NCI-H128 (cell line): ENCODE results near the gene GSTP1.
"Not testable (repeated sequence)": the region's sequence is repeated elsewhere in the genome, so short reads cannot be mapped to it uniquely, and the experiment has no call there.

Source experiments
- DNase-seq: peaks from one replicate; lab custom pipeline; 2025; ENCODE audit not compliant: unreplicated experiment; lab: John Stamatoyannopoulos, UW

GSTP1 gene

DNA sequence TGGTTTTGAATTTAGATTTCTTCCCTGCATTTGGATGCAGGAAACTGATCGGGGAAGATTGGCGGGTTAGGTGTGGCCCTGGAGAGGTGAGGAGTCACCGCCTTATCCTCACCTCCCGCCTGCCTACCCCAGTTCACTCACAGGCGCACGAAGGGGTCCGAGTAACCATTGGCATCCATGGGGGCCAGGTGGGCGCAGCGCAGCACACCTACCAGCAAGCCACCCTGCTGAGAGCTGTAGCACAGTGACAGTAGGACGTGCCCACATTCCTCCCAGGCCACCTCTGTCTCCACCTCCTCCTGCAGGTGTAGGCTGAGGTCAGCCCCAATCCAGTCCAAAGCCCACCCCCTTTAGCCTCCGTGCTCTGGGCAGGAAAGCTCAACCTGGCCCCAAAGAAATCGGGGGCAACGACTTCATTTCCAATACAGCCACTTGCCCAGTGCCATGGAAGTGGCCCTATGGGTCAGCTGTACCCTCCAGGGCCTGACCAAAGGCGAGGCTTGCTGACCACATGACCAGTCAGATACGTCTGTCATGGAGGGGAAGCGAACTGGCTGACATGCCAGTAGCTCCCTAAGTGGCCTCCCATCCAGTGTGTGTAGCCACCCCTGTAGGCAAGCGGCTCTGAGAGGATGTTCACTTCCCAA, 29.8 kb downstream of the GSTP1 start:
- DNase-seq: no peak

DNA sequence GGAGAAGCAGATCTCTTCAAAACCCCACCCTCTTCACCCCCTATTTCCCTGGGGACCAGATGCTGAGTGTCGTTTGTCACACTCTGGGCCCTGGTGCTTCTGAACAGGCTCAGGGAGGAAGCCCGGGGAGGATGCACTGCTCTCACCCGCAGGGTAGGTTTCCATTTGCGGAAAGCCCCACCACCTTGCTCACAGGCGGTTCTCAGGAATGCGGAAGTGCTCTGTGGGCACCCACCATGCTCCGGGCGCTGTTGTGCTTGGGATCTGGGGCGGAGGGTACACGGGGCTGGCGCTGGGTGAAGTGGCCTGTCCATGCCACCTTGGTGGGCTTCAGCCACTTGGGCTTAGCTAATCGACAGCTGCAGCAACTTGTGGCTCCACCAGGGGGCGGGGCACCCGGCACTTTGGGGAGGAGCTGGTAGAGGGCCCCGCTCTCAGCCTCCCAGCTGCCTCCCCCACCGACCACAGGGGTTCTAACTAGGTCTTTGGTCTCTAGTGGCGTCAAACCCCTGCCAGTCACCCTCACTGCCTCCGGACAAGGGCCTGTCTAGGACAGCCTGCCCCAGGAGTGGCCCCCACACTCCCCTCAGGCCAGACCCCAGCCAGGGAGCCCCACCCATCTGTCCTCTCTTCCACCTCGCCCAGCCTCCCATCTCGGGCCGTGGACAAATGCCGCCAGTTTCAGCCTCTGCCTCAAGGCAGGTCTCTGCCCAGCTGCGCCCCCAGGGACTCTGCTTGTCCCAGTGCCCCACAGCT, 30.5 kb downstream of the GSTP1 start:
- DNase-seq: no peak

DNA sequence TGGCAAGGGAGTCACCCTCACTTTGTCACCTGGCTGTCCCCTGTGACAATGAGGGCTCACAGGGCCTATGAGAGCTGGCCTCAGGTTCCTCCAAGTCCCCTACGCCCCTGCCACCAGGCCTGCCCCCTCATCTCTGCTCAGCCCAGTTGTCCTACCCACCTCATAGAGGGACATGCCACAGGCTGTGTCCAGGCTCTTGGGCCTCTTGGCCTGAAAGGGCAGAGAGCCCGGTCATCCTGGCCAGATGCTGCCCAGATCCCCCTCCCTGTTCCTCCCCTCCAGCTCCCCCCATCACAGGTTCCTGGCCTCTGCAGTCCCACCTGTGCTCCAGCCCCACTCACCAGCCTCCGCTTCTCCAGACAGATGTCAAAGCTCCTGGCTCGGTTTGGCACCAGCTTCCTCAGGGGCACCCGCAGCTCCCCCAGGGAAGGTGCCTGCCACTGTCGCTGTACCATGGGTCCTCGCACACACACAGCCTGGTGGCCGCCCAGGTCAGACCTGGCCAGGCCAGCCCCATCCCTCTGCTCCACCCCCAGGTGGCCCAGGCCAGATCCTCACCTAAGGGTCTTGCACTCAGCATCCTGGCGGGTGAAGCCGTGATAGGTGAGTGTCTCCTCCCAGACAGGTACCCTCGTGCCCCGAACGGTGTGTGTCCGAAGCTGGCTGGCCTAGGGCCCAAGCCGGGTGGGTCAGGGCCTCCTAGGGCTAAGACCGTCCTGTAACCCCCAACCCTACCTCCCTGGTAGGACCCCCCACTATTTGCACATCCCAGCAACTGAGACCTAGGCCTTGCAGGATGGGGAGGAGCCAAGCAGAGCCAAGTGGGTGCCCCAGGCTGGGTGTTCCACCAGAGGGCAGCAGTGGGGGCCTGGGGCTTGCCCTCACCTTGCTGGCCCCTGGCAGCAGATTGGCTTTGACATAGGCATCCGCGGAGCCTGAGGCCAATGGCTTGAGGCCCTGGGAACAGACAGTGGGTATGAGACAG, 31.4 kb downstream of the GSTP1 start:
- no peak for DNase-seq

DNA sequence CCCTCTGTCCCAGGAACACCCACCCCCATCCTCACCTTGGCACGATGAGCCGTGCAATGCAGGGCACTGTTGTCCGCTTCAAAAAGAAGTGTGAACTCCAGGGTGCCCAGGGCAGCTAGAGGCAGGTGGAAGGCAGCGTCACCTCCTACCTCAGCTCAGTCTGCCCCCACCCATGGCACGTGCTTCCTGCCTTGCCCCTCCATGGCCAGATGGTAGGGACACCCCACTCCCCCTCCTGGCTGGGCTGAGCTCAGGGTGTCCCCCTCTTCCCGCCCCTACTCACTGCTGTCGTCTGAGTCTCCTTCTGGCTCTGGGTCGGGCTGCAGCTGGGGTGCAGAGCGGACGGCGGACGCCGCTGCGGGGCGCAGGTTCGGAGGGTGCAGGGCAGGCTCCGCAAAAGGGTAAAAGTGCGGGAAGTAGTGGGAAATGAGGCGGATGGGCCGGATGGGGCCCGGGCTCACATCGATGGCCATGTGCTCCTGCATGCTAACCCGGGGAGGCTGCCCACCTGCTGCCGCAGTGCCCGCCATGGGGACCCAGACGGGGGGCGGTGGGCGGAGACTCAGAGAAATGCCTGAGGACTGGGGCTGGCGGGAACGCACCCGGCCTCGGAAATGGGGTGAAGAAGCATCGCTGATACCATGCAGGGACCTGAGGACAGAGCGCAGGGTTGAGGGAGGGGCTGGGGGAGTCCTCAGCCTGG, 32.3 kb downstream of the GSTP1 start:
- no peak for DNase-seq

DNA sequence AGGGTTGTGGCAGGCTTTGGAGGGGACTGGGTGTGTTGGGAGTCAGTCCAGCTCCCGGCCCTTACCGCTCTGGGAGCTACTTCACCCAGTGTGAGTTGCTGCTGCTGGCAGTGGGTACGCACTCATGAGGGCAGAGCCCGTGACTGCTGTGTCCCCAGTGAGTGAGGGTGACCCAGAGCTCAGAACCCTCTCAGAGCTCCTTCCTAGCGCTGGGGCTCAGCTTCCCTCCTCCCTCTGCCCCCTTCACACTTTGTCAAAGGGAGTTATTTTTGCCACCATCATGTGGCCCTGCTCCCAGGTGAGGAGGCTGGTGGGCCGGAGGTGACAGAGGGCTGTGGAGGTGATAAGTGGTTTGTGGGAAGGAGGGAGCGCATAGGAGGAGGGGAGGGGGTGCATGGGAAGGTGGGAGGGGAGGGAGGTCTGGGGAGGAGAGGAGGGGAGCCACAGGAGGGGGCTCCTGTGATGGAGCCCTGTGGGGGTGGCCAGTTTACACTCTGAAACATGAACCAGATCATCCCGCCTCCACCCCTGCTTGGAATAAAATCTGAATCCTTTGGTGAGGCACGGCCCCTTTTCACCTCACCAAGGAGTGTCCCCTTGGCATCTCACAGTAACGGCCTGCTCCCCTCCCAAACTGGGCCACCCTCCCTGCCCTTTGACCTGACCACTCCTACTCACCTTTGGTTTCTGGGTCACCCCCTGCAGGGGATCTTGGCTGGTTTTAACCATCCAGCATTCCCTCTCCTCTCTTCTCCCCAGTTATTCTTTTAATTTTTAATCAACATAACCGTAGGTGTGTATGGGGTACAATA, 33.0 kb downstream of the GSTP1 start:
- no peak for DNase-seq

DNA sequence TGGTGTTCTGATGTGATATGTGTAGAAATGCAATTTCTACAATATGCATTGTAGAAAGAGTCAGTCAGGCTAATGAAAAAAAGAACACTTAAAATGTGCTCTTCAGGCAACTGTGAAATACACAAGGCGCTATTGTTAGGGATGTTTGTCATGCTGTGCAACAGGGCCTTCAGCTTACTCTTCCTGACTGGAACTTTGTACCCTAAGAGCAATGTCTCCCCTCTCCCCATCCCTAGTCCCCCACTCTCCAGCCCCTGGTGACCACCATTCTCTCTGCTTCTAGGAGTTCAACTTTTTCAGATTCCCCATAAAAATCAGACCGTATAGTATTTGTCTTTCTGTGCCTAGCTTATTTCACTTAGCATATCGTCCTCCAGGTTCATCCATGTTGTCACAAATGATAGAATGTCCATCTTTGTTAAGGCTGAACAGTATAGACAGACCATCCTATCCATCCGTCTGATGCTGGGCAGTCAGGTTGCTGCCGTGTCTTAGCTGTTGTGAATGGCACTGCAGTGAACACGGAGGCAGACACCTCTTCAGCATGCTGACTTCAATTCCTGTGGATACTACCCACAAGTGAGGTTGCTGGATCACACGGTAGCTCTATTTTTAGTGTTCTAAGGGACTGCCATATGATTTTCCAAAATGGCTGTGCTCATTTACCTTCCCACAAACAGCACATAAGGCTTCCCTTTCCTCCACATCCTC, 33.8 kb downstream of the GSTP1 start:
- no peak for DNase-seq

DNA sequence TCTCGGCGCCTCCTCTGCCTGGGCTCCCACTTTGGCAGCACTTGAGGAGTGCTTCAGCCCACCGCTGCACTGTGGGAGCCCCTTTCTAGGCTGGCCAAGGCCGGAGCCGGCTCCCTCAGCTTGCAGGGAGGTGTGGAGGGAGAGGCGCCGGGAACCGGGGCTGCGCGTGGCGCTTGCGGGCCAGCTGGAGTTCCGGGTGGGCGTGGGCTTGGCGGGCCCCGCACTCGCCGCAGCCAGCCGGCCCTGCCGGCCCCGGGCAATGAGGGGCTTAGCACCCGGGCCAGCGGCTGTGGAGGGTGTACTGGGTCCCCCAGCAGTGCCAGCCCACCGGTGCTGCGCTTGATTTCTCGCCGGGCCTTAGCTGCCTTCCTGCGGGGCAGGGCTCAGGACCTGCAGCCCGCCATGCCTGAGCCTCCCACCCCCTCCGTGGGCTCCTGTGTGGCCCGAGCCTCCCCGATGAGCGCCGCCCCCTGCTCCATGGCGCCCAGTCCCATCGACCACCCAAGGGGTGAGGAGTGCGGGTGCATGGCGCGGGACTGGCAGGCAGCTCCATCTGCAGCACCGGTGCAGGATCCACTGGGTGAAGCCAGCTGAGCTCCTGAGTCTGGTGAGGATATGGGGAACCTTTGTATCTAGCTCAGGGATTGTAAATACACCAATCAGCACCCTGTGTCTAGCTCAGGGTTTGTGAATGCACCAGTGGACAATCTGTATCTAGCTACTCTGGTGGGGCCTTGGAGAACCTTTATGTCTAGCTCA, 35.5 kb downstream of the GSTP1 start:
- DNase-seq: not testable (repeated sequence)

DNA sequence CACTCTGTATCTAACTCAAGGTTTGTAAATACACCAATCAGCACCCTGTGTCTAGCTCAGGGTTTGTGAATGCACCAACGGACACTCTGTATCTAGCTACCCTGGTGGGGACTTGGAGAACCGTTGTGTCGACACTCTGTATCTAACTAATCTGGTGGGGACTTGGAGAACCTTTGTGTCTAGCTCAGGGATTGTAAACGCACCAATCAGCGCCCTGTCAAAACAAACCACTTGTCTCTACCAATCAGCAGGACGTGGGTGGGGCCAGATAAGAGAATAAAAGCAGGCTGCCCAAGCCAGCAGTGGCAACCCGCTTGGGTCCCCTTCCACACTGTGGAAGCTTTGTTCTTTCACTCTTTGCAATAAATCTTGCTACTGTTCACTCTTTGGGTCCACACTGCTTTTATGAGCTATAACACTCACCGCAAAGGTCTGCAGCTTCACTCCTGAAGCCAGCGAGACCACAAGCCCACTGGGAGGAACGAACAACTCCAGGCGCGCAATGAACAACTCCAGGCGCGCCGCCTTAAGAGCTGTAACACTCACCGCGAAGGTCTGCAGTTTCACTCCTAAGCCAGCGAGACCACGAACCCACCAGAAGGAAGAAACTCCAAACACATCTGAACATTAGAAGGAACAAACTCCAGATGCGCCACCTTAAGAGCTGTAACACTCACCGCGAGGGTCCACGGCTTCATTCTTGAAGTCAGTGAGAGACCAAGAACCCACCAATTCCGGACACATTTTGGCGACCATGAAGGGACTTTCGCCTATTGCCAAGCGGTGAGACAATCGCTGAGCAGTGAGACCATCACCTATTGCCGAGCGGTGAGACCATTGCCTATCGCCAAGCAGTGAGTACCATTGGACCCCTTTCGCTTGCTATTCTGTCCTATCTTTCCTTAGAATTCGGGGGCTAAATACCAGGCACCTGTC, 36.3 kb downstream of the GSTP1 start:
- not testable (repeated sequence) for DNase-seq

DNA sequence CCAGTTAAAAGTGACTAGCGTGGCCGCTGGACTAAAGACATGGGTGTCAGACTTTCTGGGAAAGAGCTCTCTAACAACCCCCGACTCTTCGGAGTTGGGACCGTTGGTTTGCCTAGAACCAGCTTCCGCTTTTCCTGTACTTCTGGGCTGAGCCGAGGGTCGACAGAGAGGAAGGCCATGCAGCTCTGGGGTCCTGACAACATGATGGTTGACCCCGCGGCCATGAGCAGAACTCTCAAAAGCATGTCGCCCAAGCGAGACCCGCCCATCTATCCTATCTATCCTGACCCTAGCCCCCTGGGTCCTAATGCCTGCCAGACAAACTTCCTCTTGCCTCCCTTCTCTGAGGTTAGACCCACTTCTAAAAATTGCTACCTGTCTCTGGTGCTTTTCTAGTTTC, 37.0 kb downstream of the GSTP1 start:
- DNase-seq: not testable (repeated sequence)

DNA sequence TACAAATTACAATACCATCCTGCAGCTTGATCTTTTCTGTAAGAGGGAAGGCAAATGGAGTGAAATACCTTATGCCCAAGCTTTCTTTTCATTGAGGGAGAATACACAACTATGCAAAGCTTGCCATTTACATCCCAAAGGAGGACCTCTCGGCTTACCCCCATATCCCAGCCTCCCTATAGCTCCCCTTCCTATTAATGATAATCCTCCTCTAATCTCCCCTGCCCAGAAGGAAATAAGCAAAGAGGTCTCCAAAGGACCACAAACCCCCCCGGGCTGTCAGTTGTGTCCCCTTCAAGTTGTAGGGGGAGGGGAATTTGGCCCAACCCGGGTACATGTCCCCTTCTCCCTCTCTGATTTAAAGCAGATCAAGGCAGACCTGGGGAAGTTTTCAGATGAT, 38.3 kb downstream of the GSTP1 start:
- not testable (repeated sequence) for DNase-seq

DNA sequence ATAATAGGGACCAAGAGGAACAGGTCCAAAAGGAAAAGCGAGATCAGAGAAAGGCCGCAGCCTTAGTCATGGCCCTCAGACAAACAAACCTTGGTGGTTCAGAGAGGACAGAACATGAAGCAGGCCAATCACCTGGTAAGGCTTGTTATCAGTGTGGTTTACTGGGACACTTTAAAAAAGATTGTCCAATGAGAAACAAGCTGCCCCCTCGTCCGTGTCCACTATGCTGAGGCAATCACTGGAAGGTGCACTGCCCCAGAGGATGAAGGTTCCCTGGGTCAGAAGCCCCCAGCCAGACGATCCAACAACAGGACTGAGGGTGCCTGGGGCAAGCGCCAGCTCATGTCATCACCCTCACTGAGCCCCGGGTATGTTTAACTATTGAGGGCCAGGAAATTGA, 39.3 kb downstream of the GSTP1 start:
- not testable (repeated sequence) for DNase-seq

DNA sequence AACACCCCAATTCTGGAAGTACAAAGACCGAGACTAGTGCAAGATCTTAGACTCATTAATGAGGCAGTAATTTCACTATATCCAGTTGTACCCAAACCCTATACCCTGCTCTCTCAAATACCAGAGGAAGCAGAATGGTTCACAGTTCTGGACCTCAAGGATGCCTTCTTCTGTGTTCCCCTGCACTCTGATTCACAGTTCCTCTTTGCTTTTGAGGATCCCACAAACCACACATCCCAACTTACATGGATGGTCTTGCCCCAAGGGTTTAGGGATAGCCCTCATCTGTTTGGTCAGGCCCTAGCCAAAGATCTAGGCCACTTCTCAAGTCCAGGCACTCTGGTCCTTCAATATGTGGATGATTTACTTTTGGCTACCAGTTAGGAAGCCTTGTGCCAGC, 40.2 kb downstream of the GSTP1 start:
- DNase-seq: not testable (repeated sequence)

DNA sequence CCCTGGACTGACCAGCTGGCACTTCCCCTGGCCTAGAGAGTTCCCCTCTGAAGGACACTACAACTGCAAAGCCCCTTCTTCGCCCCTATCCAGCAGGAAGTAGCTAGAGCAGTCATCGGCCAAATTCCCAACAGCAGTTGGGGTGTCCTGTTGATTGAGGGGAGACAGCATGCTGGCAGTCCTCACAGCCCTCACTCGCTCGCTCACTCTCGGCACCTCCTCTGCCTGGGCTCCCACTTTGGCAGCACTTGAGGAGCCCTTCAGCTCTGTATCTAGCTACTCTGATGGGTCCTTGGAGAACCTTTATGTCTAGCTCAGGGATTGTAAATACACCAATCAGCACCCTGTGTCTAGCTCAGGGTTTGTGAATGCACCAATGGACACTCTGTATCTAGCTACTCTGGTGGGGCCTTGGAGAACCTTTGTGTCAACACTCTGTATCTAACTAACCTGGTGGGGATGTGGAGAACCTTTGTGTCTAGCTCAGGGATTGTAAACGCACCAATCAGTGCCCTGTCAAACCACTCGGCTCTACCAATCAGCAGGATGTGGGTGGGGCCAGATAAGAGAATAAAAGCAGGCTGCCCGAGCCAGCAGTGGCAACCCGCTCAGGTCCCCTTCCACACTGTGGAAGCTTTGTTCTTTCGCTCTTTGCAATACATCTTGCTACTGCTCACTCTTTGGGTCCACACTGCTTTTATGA, 42.7 kb downstream of the GSTP1 start:
- DNase-seq: not testable (repeated sequence)

DNA sequence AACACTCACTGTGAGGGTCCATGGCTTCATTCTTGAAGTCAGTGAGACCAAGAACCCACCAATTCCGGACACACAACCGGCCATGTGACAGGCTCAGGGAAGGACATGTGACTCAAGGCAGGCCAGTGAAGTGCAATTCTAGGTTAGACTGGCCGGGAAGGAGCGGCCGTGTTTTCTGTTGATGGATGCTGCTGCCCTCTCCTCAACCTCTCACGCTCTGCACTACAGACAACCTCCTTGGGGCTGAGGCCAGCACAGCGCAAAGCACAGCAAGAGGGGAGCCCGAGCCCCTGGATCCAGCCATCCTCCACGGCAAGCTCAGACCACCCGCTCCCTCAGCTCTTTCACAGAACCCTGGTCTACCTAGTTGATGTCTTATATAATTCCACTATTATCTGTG, 43.4 kb downstream of the GSTP1 start:
- no peak for DNase-seq

DNA sequence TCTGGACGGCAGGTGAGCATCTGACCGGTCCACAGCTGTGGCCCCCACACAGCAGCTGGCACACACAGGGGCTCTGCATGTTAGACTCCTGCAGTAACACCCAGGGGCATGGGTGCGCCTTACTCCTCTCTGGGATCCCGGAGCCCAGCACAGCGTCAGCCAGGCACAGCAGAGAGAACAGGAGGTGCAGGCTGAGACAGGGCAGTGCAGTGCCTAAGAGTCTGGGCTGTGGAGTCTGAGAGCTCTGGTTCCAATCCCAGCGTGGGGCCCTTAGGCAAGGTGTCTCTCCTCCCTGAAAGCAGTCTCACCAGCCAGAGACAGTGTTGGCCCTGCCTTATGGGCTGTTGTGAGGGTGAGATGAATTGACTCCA, 43.8 kb downstream of the GSTP1 start:
- DNase-seq: no peak

DNA sequence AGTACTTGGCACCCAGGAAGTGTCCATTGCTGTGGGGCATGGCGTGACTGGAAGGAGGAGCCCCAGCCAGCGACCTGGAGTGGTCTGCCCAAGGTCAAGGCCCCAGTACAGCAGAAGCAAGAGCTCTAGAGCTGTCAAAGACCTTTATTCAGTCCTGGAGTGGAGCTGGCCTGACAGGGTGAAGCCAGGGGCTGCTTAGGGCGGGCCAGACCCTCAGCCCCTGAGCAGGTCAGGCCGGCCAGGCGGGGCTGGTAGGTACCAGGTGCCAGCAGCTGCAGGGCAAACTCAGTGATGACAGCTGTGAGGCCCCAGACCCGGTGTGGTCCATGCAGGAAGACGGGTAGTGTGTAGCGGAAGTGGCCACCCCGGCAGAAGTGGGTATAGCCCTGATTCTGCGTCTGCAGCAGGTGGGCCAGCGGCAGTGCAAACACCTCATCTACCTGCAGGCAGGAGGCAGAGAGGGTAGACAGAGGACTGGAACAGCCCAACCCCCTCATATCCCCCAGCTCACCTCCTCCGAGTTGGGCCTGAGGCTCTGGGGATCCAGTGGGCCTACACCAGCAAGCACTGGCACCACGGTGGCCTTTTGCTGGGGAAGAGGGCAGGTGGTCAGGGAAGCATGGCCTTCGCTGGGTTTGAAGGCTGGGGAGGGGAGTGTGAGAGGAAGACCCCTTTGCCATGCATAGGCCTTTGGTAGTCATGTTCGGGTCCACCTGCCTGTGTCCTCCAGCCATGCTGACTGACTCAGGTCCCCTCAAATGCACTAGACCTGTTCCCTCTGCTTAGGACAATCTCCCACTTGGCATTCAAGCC, 44.4 kb downstream of the GSTP1 start:
- DNase-seq: no peak
